ENCODE data around the gene CSE1L.

DNA sequence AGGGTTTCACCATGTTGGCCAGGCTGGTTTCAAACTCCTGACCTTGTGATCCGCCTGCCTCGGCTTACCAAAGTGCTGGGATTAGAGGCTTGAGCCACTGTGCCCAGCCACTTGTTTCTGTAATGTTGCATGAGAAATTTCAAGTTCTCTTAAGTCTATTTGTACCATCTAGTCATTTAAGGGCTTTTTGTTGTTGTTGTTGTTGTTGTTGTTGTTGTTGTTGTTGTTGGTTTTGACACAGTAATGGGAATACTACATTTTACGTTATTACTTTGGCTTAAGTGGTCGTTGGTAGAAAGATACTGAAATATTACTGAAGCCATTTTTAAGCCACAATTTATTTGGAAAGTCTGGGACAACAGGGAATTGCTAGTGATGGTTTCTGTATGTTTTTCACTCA, 52.0 kb downstream of the CSE1L start:
- TF ChIP-seq, protein P1, sequence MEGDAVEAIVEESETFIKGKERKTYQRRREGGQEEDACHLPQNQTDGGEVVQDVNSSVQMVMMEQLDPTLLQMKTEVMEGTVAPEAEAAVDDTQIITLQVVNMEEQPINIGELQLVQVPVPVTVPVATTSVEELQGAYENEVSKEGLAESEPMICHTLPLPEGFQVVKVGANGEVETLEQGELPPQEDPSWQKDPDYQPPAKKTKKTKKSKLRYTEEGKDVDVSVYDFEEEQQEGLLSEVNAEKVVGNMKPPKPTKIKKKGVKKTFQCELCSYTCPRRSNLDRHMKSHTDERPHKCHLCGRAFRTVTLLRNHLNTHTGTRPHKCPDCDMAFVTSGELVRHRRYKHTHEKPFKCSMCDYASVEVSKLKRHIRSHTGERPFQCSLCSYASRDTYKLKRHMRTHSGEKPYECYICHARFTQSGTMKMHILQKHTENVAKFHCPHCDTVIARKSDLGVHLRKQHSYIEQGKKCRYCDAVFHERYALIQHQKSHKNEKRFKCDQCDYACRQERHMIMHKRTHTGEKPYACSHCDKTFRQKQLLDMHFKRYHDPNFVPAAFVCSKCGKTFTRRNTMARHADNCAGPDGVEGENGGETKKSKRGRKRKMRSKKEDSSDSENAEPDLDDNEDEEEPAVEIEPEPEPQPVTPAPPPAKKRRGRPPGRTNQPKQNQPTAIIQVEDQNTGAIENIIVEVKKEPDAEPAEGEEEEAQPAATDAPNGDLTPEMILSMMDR (IDR thresholded peaks at IDR 0.05), result no peak
- no peak for TF ChIP-seq POLR2A (IDR thresholded peaks at IDR 0.05)
- TF ChIP-seq POLR2AphosphoS5 (IDR thresholded peaks at IDR 0.05; ENCODE audit: insufficient read depth in 1 of 2, low read depth in 1 of 2), result no peak
